Fibroblast of lung (primary cell): Measurements from ENCODE around the gene PHF10. TPM values are rescaled to one million over a fixed set of nuclear protein-coding genes. Genes with fewer than 3 reads are reported as not detected.

Experiments
- DNase-seq, 2 donors: peaks; one replicate each; pipeline versions ENCODE4 v3.0.0 to v3.0.0-alpha.2; 2010; ENCODE audit warnings: low read depth in 2 of 2
- H2AFZ ChIP-seq: 2 replicates; pipeline ENCODE4 v1.5.1; 2012; ENCODE audit warnings: low read length, control low read depth, inconsistent platforms
- H3K27ac ChIP-seq: 2 replicates; pipeline ENCODE4 v1.5.1; 2011; ENCODE audit warnings: low read length, control low read depth; ENCODE audit not compliant: insufficient read depth
- H3K27me3 ChIP-seq: 2 replicates; pipeline ENCODE4 v1.5.1; 2011; ENCODE audit warnings: mild to moderate bottlenecking, low read length; ENCODE audit not compliant: control insufficient read depth, insufficient read depth
- H3K36me3 ChIP-seq: 2 replicates; pipeline ENCODE4 v1.5.1; 2011; ENCODE audit warnings: low read length; ENCODE audit not compliant: control insufficient read depth, insufficient read depth
- H3K4me1 ChIP-seq: 2 replicates; pipeline ENCODE4 v1.5.1; 2011; ENCODE audit warnings: low read length; ENCODE audit not compliant: control insufficient read depth, insufficient read depth; ENCODE audit errors: extremely low read depth
- H3K4me2 ChIP-seq: 2 replicates; pipeline ENCODE4 v1.5.1; 2011; ENCODE audit warnings: low read length, control low read depth; ENCODE audit not compliant: insufficient read depth; ENCODE audit errors: extremely low read depth
- H3K4me3 ChIP-seq, 4 experiments: fragments of 200-600 bp in 1 of 4; sonication (generic) in 1 of 4; replicated peaks in 1 of 4; 2 replicates each; pipeline ENCODE4 v1.5.1; 2011 to 2016; ENCODE audit warnings: low read length in 4 of 4, low read depth in 3 of 4, mild to moderate bottlenecking in 3 of 4, control low read depth in 2 of 4, inconsistent platforms in 1 of 4, mixed read lengths in 1 of 4; ENCODE audit not compliant: insufficient read depth in 1 of 4; ENCODE audit errors: control extremely low read depth in 1 of 4
- H3K79me2 ChIP-seq: 2 replicates; pipeline ENCODE4 v1.5.1; 2012; ENCODE audit warnings: mild to moderate bottlenecking, low read length, inconsistent platforms; ENCODE audit not compliant: control insufficient read depth, insufficient read depth
- H3K9ac ChIP-seq: 2 replicates; pipeline ENCODE4 v1.5.1; 2011; ENCODE audit warnings: mild to moderate bottlenecking, low read length, control low read depth; ENCODE audit not compliant: insufficient read depth
- H3K9me3 ChIP-seq: 2 replicates; pipeline ENCODE4 v1.5.1; 2012; ENCODE audit warnings: low read depth, low read length; ENCODE audit not compliant: control insufficient read depth, insufficient read depth
- H4K20me1 ChIP-seq: 2 replicates; pipeline ENCODE4 v1.5.1; 2011; ENCODE audit warnings: low read length; ENCODE audit not compliant: control insufficient read depth, insufficient read depth; ENCODE audit errors: extremely low read depth
- EZH2 ChIP-seq: IDR thresholded peaks from 2 replicates; pipeline ENCODE4 v1.5.1; 2012; ENCODE audit warnings: low read length, control low read depth, mild to moderate bottlenecking; ENCODE audit errors: missing control alignments
- polyA plus RNA-seq, 2 donors: library from polyadenylated mRNA; depleted of rRNA in 1 of 2; stranded (reverse) in 1 of 2; unstranded in 1 of 2; fragments of >200 nt; gene quantifications; 2 replicates each; pipeline ENCODE4 v1.2.1, GENCODE V29; 2011 to 2012; ENCODE audit warnings: missing spikeins in 1 of 2
- total RNA-seq: library from RNA; depleted of rRNA; stranded (reverse); fragments of >200 nt; gene quantifications from 2 replicates; pipeline ENCODE4 v1.2.1, GENCODE V29; 2014
- TF ChIP-seq, protein P1 (sequence below), 2 donors: IDR thresholded peaks in 1 of 2; conservative IDR thresholded peaks in 1 of 2; 1 replicate in 1 of 2; 2 replicates in 1 of 2; pipeline ENCODE4 v1.5.1; 2011 to 2012; ENCODE audit warnings: low read length in 2 of 2, control low read depth in 1 of 2, inconsistent platforms in 1 of 2, low read depth in 1 of 2, mild to moderate bottlenecking in 1 of 2

Gene PHF10
- total and polyA plus RNA-seq, 2 donors (not counting 1 experiment from before 2014, with no cell fraction given), result 15.5 to 20.8 TPM

DNA sequence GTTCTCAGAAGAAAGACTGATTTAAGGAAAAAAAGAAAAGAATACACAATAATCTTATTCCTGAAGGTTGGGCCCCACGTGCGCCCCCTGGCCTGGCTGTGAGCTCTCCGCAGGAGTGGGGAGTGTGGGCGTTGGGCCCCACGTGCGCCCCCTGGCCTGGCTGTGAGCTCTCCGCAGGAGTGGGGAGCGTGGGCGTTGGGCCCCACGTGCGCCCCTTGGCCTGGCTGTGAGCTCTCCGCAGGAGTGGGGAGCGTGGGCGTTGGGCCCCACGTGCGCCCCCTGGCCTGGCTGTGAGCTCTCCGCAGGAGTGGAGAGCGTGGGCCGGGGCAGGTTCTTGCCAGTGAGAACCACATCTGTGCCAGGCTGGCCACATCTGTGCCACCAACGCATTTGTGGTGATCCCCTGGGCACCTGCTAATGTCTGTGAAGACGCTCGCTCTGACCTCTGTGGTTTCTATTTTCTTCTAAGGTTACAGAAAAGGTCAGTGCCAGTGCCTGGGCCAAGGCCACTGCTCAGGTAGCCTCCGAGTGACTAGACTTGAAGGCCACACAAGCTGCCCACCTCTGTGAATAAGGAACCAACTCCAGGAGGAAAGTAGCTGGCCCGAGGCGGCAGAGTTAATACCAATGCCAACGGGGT lies 63.4 kb downstream of the PHF10 start:
- Histone ChIP-seq H2AFZ (no peak overlapping the region), H3K4me1 (no peaks in the 10 kb centered on the region), H3K27ac (no peak overlapping the region), H3K27me3 (no peaks in the 10 kb centered on the region), H4K20me1 (no peaks in the 10 kb centered on the region), H3K36me3 (peaks cover 5% of the 10 kb centered on the region), H3K79me2 (no peaks in the 10 kb centered on the region), H3K9ac (no peak overlapping the region), H3K4me2 (no peak overlapping the region), H3K9me3 (no peaks in the 10 kb centered on the region), H3K4me3 (no peak overlapping the region)
- DNase-seq, result no peak
- TF ChIP-seq, protein P1, sequence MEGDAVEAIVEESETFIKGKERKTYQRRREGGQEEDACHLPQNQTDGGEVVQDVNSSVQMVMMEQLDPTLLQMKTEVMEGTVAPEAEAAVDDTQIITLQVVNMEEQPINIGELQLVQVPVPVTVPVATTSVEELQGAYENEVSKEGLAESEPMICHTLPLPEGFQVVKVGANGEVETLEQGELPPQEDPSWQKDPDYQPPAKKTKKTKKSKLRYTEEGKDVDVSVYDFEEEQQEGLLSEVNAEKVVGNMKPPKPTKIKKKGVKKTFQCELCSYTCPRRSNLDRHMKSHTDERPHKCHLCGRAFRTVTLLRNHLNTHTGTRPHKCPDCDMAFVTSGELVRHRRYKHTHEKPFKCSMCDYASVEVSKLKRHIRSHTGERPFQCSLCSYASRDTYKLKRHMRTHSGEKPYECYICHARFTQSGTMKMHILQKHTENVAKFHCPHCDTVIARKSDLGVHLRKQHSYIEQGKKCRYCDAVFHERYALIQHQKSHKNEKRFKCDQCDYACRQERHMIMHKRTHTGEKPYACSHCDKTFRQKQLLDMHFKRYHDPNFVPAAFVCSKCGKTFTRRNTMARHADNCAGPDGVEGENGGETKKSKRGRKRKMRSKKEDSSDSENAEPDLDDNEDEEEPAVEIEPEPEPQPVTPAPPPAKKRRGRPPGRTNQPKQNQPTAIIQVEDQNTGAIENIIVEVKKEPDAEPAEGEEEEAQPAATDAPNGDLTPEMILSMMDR (conservative IDR thresholded peaks at IDR 0.05 in 1 of 2, IDR thresholded peaks at IDR 0.05 in 1 of 2; ENCODE audit: low read depth in 1 of 2, low read length in 2 of 2), result no peak
- no peak for TF ChIP-seq EZH2

- H3K27ac ChIP-seq, result no peak overlapping the region
- H3K9ac ChIP-seq, result no peak overlapping the region
- no peaks in the 10 kb centered on the region for H3K4me1 ChIP-seq
- TF ChIP-seq, protein P1 (conservative IDR thresholded peaks at IDR 0.05 in 1 of 2, IDR thresholded peaks at IDR 0.05 in 1 of 2; ENCODE audit: low read depth in 1 of 2, low read length in 2 of 2), result no peak
- no peak for TF ChIP-seq EZH2
- no peak for DNase-seq
- no peak overlapping the region for H3K4me2 ChIP-seq
- no peaks in the 10 kb centered on the region for H3K27me3 ChIP-seq
- no peaks in the 10 kb centered on the region for H3K79me2 ChIP-seq
- no peaks in the 10 kb centered on the region for H4K20me1 ChIP-seq
- H3K4me3 ChIP-seq, result no peak overlapping the region
- H3K9me3 ChIP-seq, result no peaks in the 10 kb centered on the region
- H3K36me3 ChIP-seq, result peaks cover 5% of the 10 kb centered on the region
- H2AFZ ChIP-seq, result no peak overlapping the region
Observed at GRCh38 chr6:169659820-169660610, 64.3 kb downstream of the PHF10 start.

- H3K27me3 ChIP-seq, result no peaks in the 10 kb centered on the region
- no peaks in the 10 kb centered on the region for H4K20me1 ChIP-seq
- DNase-seq, result no peak
- TF ChIP-seq EZH2, result no peak
- TF ChIP-seq, protein P1 (conservative IDR thresholded peaks at IDR 0.05 in 1 of 2, IDR thresholded peaks at IDR 0.05 in 1 of 2; ENCODE audit: low read depth in 1 of 2, low read length in 2 of 2), result no peak
- no peaks in the 10 kb centered on the region for H3K4me1 ChIP-seq
- H3K4me2 ChIP-seq, result no peak overlapping the region
- no peaks in the 10 kb centered on the region for H3K9me3 ChIP-seq
- no peaks in the 10 kb centered on the region for H3K36me3 ChIP-seq
- H3K79me2 ChIP-seq, result no peaks in the 10 kb centered on the region
- no peak overlapping the region for H3K4me3 ChIP-seq
- H3K9ac ChIP-seq, result no peak overlapping the region
- H3K27ac ChIP-seq, result no peak overlapping the region
- no peak overlapping the region for H2AFZ ChIP-seq
Observed at GRCh38 chr6:169657284-169657610, 67.1 kb downstream of the PHF10 start.
